ENCODE data around the gene LRCH4. TPM values are rescaled to one million over a fixed set of nuclear protein-coding genes. Genes with fewer than 3 reads are reported as not detected.
A peak's percentile ranks its signal among the peaks of the same experiment; 100 is the strongest.
"Not testable (repeated sequence)": the region's sequence is repeated elsewhere in the genome, so short reads cannot be mapped to it uniquely, and the experiment has no call there.

LRCH4 gene
- total RNA-seq, 1 donor from 2014 or later = 42.0 TPM

GRCh38 chr7:100555701-100556100 is 30.2 kb downstream of the LRCH4 start:
- no peak for DNase-seq (ENCODE audit: low spot score)
- H3K36me3 Mint-ChIP-seq (ENCODE audit: low read depth) = peaks cover 3% of the 10 kb centered on the region
- H3K27me3 Mint-ChIP-seq (ENCODE audit: low read depth) = no peaks in the 10 kb centered on the region
- no peaks in the 10 kb centered on the region for H3K4me1 Mint-ChIP-seq (ENCODE audit: low read depth)
- TF ChIP-seq CTCF (IDR thresholded peaks at IDR 0.05) = no peak
- H3K27ac Mint-ChIP-seq (ENCODE audit: unreplicated experiment) = no peak overlapping the region
- H3K4me3 Mint-ChIP-seq (ENCODE audit: unreplicated experiment) = no peak overlapping the region
- H3K9me3 Mint-ChIP-seq (ENCODE audit: low read depth) = no peaks in the 10 kb centered on the region

DNA sequence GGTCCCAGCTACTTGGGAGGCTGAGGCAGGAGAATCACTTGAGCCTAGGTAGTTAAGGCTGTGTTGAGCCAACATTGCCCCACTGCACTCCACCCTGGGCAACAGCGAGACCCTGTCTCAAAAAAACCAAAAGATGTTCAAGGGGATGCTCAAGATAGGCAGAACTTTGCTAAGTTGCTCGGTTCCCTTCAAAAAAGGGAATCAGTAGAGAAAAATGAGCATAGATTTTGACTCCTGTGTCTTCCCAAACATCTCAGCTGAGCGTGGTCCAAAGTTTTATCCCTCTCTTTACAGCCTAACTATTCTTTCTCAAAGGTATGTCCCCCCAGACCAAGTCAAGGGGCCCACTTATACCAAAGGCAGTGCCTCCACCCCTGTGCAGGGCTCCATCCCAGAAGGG is 32.9 kb downstream of the LRCH4 start:
- DNase-seq (ENCODE audit: low spot score) = no peak
- Mint-ChIP-seq H3K4me1 (ENCODE audit: low read depth) (peaks cover 8% of the 10 kb centered on the region), H3K27ac (ENCODE audit: unreplicated experiment) (no peak overlapping the region), H3K27me3 (ENCODE audit: low read depth) (no peaks in the 10 kb centered on the region), H3K9me3 (ENCODE audit: low read depth) (no peaks in the 10 kb centered on the region), H3K36me3 (ENCODE audit: low read depth) (peaks cover 5% of the 10 kb centered on the region), H3K4me3 (ENCODE audit: unreplicated experiment) (no peak overlapping the region)
- TF ChIP-seq CTCF (IDR thresholded peaks at IDR 0.05) = no peak

GRCh38 chr7:100552532-100552931 is 33.4 kb downstream of the LRCH4 start:
- no peak overlapping the region for H3K4me3 Mint-ChIP-seq (ENCODE audit: unreplicated experiment)
- H3K27me3 Mint-ChIP-seq (ENCODE audit: low read depth) = no peaks in the 10 kb centered on the region
- peaks cover 5% of the 10 kb centered on the region for H3K36me3 Mint-ChIP-seq (ENCODE audit: low read depth)
- no peaks in the 10 kb centered on the region for H3K9me3 Mint-ChIP-seq (ENCODE audit: low read depth)
- DNase-seq (ENCODE audit: low spot score) = no peak
- no peak overlapping the region for H3K27ac Mint-ChIP-seq (ENCODE audit: unreplicated experiment)
- TF ChIP-seq CTCF (IDR thresholded peaks at IDR 0.05) = no peak
- peaks cover 13% of the 10 kb centered on the region for H3K4me1 Mint-ChIP-seq (ENCODE audit: low read depth)

- not testable (repeated sequence) for H3K9me3 Mint-ChIP-seq (ENCODE audit: low read depth); H3K36me3 Mint-ChIP-seq (ENCODE audit: low read depth); DNase-seq (ENCODE audit: low spot score); H3K4me3 Mint-ChIP-seq (ENCODE audit: unreplicated experiment); H3K27me3 Mint-ChIP-seq (ENCODE audit: low read depth); H3K27ac Mint-ChIP-seq (ENCODE audit: unreplicated experiment)
- peaks cover 53% of the 10 kb centered on the region for H3K4me1 Mint-ChIP-seq (ENCODE audit: low read depth)
These were observed 37.5 kb downstream of the LRCH4 start for GRCh38 chr7:100548446-100548845.

DNA sequence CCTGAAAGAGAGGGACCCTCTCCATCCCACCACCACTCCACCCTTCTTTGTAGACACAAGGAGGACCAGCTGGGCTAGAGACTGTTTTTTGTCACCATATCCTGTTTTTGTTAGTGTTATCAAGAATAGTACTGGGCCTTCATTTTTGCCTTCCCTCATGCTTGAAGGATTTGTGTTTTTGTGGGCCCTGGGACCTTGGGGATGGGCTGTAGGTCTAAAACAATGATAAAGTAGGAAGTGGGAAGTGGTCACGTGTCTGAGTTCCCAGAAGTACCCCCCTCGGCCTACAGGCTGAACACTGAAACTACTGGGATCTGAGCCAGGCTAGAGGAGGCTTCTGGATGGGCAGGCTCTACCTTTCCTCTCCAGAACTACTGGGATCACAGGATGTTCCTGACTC is 38.1 kb downstream of the LRCH4 start:
- DNase-seq (ENCODE audit: low spot score) = no peak
- Mint-ChIP-seq H3K27me3 (ENCODE audit: low read depth) (no peaks in the 10 kb centered on the region), H3K36me3 (ENCODE audit: low read depth) (peaks cover 5% of the 10 kb centered on the region), H3K4me3 (ENCODE audit: unreplicated experiment) (no peak overlapping the region), H3K4me1 (ENCODE audit: low read depth) (peaks cover 55% of the 10 kb centered on the region), H3K27ac (ENCODE audit: unreplicated experiment) (peak overlapping the region; percentile 74), H3K9me3 (ENCODE audit: low read depth) (no peaks in the 10 kb centered on the region)
- no peak for TF ChIP-seq CTCF (IDR thresholded peaks at IDR 0.05)

DNA sequence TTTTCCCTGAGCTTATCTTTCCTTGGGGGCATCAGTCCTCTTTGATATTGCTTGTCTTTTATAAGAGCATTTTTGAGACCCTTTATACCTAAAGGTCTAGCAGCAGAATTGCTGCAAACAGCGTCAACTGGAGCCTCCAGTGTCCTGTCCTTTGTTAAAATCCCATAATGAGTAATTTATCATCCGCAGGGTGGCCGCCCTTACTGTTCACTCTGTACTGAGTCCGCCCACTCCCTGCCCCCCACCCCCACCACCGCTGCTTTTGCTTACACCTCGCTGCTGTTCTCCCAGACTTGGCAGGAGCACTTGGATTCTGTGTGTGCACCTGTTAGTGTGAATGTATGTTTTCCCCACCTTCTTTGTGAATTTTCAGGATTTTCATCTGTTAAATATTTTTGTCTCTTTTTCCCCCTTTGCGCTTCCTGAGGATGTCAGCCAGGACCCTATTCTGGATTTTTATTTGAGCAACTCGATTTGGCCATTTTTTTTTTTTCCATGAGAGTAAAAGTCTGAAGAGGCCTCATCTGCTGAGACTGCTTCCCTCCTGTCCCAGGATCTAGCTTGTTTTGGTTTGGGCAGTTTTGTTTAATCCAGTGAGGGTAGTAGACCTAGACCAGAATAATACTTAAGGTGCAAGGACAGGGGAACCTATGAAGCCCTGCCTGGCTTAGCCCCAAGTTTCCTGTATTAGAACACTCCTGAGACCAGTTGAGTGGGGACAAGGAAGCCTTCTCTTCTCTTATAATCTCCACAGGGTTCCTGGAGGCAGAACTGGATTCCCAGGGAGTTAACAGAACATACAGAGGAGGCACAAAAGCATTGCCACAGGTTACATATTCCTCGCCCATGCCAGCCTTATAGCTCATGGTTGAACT is 38.8 kb downstream of the LRCH4 start:
- no peak for DNase-seq (ENCODE audit: low spot score)
- H3K27me3 Mint-ChIP-seq (ENCODE audit: low read depth) = no peaks in the 10 kb centered on the region
- peak overlapping the region; percentile 74 for H3K27ac Mint-ChIP-seq (ENCODE audit: unreplicated experiment)
- peaks cover 2% of the 10 kb centered on the region for H3K36me3 Mint-ChIP-seq (ENCODE audit: low read depth)
- peaks cover 55% of the 10 kb centered on the region for H3K4me1 Mint-ChIP-seq (ENCODE audit: low read depth)
- H3K9me3 Mint-ChIP-seq (ENCODE audit: low read depth) = no peaks in the 10 kb centered on the region
- TF ChIP-seq CTCF (IDR thresholded peaks at IDR 0.05) = no peak
- no peak overlapping the region for H3K4me3 Mint-ChIP-seq (ENCODE audit: unreplicated experiment)
